A673 (cell line): ENCODE results near the gene TRPC4AP.

Source experiments
- EZH2 ChIP-seq: fragments of 200-600 bp; sonication (generic); IDR thresholded peaks from 2 replicates; pipeline ENCODE4 v1.6.1; 2017; ENCODE audit warnings: borderline replicate concordance, low read depth, mild to moderate bottlenecking, mixed read lengths, antibody characterized with exemption, low read length; ENCODE audit not compliant: poor library complexity, severe bottlenecking
- TF ChIP-seq, protein P1 (sequence below): fragments of 300-800, 200-600 bp; sonication (generic); conservative IDR thresholded peaks from 2 replicates; pipeline ENCODE4 v1.5.1; 2017; ENCODE audit warnings: low read depth, mild to moderate bottlenecking, antibody characterized with exemption, low read length, moderate library complexity, mixed read lengths

DNA sequence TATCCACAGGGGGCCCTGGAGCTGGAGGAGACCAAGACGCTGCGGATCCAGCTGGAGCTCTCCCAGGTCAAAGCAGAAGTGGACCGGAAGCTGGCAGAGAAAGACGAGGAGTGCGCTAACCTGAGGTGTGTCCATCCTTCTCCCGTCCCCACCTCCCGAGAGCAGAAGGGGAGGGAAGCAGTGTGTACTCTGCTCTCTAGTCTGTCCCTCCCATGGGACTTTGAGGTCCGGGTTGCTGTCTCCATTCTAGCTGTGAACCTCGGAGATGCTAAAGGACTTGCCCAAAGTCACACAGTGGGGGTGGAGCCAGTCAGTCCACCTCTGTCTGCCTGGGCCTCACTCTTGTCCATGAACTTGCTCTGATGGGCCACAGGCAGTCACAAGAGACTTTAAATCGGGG, 92.8 kb downstream of the TRPC4AP start:
- no peak for TF ChIP-seq EZH2
- TF ChIP-seq, protein P1, sequence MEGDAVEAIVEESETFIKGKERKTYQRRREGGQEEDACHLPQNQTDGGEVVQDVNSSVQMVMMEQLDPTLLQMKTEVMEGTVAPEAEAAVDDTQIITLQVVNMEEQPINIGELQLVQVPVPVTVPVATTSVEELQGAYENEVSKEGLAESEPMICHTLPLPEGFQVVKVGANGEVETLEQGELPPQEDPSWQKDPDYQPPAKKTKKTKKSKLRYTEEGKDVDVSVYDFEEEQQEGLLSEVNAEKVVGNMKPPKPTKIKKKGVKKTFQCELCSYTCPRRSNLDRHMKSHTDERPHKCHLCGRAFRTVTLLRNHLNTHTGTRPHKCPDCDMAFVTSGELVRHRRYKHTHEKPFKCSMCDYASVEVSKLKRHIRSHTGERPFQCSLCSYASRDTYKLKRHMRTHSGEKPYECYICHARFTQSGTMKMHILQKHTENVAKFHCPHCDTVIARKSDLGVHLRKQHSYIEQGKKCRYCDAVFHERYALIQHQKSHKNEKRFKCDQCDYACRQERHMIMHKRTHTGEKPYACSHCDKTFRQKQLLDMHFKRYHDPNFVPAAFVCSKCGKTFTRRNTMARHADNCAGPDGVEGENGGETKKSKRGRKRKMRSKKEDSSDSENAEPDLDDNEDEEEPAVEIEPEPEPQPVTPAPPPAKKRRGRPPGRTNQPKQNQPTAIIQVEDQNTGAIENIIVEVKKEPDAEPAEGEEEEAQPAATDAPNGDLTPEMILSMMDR: no peak
